GM12873 (cell line): ENCODE results near the gene KCNG2.

ENCODE experiments used
- TF ChIP-seq, protein P1 (sequence below): IDR thresholded peaks from 2 replicates; pipeline ENCODE4 v1.5.1; 2012; ENCODE audit warnings: low read depth, mild to moderate bottlenecking, moderate library complexity, low read length, control low read depth; ENCODE audit not compliant: insufficient read depth; ENCODE audit errors: missing control alignments

KCNG2 gene

DNA sequence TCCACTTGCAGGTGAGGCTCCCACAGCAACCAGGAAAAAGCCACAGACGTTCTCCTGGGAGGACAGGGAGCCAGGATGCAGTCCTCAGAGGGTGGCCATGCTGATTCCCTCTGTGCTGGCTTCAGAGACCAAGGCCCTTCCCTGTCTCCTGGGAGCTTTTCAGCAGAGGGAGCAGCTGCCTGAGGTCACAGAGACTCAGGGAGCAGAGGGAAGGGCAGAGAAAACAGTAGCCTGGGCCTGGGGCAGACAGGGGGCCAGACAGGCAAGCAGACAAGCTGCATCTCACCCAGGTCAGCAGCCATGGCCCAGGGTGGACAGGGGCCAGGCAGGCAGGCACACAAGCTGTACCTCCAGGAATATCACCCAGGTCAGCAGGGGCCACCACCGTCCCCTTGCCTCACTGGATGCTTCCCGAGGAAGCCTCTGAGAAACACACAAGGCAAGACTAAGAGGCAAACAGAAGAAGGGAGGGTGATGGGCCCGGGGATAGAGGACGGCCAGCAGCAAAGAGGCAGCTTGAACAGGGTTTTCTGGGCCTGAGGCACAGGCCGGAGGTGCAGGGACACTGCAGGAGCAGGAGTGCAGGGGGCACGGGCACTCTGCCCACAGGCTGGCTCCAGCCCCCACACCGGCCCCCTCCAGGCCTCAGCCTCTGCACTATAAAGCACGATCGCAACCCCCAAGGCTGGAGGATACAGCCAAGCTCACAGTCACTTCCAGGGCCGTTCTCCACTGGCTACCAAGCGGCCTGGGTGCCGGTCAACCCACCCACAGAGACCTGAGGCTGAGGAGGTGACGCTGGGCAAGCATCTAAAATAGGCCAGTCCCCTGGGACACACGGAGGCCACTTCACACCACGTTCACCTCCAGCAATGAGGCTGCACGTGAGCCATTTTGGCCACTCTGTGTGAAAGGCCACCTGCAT lies 147.6 kb downstream of the KCNG2 start:
- TF ChIP-seq, protein P1, sequence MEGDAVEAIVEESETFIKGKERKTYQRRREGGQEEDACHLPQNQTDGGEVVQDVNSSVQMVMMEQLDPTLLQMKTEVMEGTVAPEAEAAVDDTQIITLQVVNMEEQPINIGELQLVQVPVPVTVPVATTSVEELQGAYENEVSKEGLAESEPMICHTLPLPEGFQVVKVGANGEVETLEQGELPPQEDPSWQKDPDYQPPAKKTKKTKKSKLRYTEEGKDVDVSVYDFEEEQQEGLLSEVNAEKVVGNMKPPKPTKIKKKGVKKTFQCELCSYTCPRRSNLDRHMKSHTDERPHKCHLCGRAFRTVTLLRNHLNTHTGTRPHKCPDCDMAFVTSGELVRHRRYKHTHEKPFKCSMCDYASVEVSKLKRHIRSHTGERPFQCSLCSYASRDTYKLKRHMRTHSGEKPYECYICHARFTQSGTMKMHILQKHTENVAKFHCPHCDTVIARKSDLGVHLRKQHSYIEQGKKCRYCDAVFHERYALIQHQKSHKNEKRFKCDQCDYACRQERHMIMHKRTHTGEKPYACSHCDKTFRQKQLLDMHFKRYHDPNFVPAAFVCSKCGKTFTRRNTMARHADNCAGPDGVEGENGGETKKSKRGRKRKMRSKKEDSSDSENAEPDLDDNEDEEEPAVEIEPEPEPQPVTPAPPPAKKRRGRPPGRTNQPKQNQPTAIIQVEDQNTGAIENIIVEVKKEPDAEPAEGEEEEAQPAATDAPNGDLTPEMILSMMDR, result no peak

DNA sequence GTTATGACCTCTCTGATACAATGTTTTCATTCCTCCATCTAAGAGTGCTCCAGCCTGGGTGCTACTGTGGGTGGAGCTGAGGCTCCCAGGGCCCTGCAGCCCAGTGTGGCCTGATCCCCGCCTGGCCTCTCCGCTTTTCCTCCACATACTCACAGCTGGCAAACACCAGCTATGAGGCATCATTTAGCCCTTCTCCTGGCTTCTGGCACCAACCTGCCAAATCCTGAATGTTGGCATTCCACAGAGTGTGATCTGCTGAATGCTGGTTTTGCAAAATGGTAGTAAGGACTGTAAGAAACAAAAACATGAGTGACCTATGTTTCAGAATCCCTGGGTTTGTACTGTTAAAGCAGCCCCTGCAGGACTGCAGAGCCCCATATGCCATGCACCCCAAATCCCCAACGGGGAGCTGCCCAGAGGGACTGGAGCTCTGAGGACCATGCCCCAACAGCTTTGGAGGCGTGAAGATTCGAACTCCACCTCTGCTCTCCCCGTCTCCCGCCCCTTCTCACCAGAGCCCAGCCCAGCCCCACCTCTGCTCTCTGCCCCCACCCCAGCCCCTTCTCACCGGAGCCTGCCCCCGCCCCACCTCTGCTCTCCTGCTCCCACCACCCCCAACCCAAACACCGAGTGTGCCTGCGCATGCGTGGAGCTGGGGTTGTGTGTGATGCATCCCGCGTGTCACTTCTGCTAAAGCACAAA lies 149.5 kb downstream of the KCNG2 start:
- TF ChIP-seq, protein P1, result no peak

DNA sequence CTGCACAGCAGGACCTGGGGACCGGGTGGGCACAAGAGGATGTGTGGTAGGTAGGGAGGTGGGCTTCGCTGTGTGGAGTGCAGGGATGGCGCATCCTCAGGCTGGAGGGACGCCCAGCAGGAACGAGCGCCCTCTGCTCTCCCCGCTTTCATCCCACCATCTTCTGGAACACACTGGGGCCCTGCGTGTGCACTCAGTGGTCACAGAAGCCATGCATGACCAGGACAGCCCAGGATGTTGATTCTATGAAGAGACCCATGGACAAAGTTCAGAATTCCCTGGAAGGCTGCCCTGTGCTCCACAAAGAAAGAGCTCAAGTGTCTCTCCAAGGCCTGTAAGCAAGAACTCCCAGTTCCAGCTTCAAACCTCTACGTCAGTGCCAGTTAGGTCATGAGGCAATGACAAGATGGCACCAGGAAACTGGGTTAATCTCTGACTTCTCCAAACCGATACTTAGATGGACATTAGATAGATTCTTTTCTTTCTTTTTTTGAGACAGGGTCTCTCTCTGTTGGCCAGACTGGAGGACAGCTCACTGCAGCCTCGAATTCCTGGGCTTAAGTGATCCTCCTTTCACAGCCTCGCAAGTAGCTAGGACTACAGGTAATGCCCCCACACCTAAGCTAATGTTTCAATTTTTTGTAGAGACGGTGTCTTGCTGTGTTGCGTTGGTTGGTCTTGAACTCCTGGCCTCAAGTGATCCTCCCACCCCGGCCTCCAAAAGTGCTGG lies 150.3 kb downstream of the KCNG2 start:
- TF ChIP-seq, protein P1, result no peak

DNA sequence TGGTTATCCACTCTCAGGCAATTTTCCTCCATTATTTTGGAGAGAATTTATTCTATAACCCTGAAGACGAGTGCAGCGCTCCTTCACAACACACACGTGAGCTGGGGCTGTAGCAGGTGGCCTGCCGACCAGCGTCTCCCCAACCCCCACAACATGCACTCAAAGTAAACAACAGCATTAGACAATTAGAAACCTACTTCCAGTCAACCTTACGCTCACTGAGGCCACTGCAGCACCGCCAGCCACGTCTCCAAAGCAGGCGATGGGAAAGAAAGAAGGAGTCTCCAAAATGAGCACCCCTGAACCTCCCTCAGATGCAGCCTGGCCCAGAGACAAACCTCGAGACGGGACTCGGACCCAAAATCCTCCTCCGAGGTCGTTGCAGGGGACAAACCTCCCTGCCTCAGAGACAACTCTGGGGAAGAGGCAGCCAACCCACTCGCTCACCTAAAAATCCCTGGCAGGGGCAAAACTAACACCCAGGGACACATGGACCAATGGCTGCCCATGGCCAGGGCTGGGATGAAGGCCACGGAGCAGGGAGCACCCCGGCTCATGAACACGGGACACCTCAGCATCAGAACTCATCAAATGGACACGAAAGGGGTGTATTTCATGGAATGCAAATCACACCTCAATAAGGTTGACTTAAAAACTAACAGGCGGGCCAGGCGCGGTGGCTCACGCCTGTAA lies 151.1 kb downstream of the KCNG2 start:
- TF ChIP-seq, protein P1, result no peak
